ENCODE measurements around the gene FGR. TPM values are rescaled to one million over a fixed set of nuclear protein-coding genes. Genes with fewer than 3 reads are reported as not detected.

FGR gene
- total and polyA plus RNA-seq, 7 experiments from 2014 or later: 0.15 to 246 (median 1.5) TPM

GRCh38 chr1:27668121-27668807, 33.3 kb upstream of the FGR start:
- H3K36me3 ChIP-seq (ENCODE audit: control insufficient read depth in 2 of 3, insufficient read depth in 3 of 3, low read length in 3 of 3): peaks cover 0 to 16% (median 0%) of the 10 kb centered on the region in 3 experiments
- H3K4me3 ChIP-seq (ENCODE audit: low read length): no peak overlapping the region
- peaks cover 18 to 51% (median 43%) of the 10 kb centered on the region in 7 donors for H3K4me1 Mint-ChIP-seq
- no peaks in the 10 kb centered on the region for H3K9me3 Mint-ChIP-seq
- no peaks in the 10 kb centered on the region for H3K9me3 ChIP-seq (ENCODE audit: control insufficient read depth in 2 of 3, low read length in 3 of 3)
- peaks cover 21 to 24% of the 10 kb centered on the region in 2 donors for H3K4me1 ChIP-seq (ENCODE audit: control insufficient read depth in 2 of 2, insufficient read depth in 2 of 2, low read length in 2 of 2)
- ChIA-PET POLR2A (interaction anchor here (15.1 kb wide), 1 partner anchor 56 kb away, joined by 338 read pairs; the partner anchor contains the start of gene AHDC1), CTCF (interaction anchor here (0.6 to 13.0 kb wide), 2 partner anchors 56 to 1261 kb away, joined by 4 to 378 read pairs; partner anchors contain the start of gene AHDC1)
- DNase-seq: no peak
- intact Hi-C loops (cut with micrococcal nuclease): loop anchor here in 1 of 2 donors (10.0 kb wide), 1 partner anchor 433 kb away; the partner anchor contains the start of gene WDTC1
- H3K27me3 ChIP-seq (ENCODE audit: control insufficient read depth in 2 of 2, insufficient read depth in 2 of 2, low read length in 2 of 2): no peaks in the 10 kb centered on the region
- no peaks in the 10 kb centered on the region for H3K27me3 Mint-ChIP-seq
- peak overlapping the region in 1 of 10 donors; percentile 92 for H3K4me3 Mint-ChIP-seq
- no peak overlapping the region for H3K27ac Mint-ChIP-seq
- H3K36me3 Mint-ChIP-seq: peaks cover 4 to 17% (median 13%) of the 10 kb centered on the region in 5 donors
- no peak overlapping the region for H3K27ac ChIP-seq (ENCODE audit: low read depth, low read length)
- ATAC-seq: no peak

- no peaks in the 10 kb centered on the region for H3K27me3 Mint-ChIP-seq
- H3K4me3 Mint-ChIP-seq: no peak overlapping the region
- H3K27ac ChIP-seq (ENCODE audit: low read depth, low read length): no peak overlapping the region
- peaks cover 0 to 16% (median 0%) of the 10 kb centered on the region in 3 experiments for H3K36me3 ChIP-seq (ENCODE audit: control insufficient read depth in 2 of 3, insufficient read depth in 3 of 3, low read length in 3 of 3)
- DNase-seq (no peak), ATAC-seq (no peak)
- ChIA-PET POLR2A (interaction anchor here (15.1 kb wide), 1 partner anchor 54 kb away, joined by 338 read pairs; the partner anchor contains the start of gene AHDC1), CTCF (interaction anchor here (0.7 to 13.0 kb wide), 3 partner anchors 25 to 366 kb away, joined by 3 to 378 read pairs (median 4); partner anchors contain the start of gene AHDC1)
- H3K4me1 Mint-ChIP-seq: peaks cover 23 to 55% (median 46%) of the 10 kb centered on the region in 7 donors
- H3K4me1 ChIP-seq (ENCODE audit: control insufficient read depth in 2 of 2, insufficient read depth in 2 of 2, low read length in 2 of 2): peaks cover 33 to 35% of the 10 kb centered on the region in 2 donors
- peak overlapping the region in 2 of 9 donors; percentile 20 to 36 for H3K27ac Mint-ChIP-seq
- H3K36me3 Mint-ChIP-seq: peaks cover 4 to 17% (median 13%) of the 10 kb centered on the region in 5 donors
- no peak overlapping the region for H3K4me3 ChIP-seq (ENCODE audit: low read length)
- no peaks in the 10 kb centered on the region for H3K9me3 Mint-ChIP-seq
- H3K27me3 ChIP-seq (ENCODE audit: control insufficient read depth in 2 of 2, insufficient read depth in 2 of 2, low read length in 2 of 2): no peaks in the 10 kb centered on the region
- intact Hi-C loops (cut with micrococcal nuclease): loop anchor here in 1 of 2 donors (10.0 kb wide), 1 partner anchor 432 kb away; the partner anchor contains the start of gene WDTC1
- no peaks in the 10 kb centered on the region for H3K9me3 ChIP-seq (ENCODE audit: control insufficient read depth in 2 of 3, low read length in 3 of 3)
Measured at GRCh38 chr1:27666791-27667254, 31.8 kb upstream of the FGR start.

GRCh38 chr1:27666294-27666693, 31.3 kb upstream of the FGR start:
- peaks cover 4 to 21% (median 13%) of the 10 kb centered on the region in 5 donors for H3K36me3 Mint-ChIP-seq

DNA sequence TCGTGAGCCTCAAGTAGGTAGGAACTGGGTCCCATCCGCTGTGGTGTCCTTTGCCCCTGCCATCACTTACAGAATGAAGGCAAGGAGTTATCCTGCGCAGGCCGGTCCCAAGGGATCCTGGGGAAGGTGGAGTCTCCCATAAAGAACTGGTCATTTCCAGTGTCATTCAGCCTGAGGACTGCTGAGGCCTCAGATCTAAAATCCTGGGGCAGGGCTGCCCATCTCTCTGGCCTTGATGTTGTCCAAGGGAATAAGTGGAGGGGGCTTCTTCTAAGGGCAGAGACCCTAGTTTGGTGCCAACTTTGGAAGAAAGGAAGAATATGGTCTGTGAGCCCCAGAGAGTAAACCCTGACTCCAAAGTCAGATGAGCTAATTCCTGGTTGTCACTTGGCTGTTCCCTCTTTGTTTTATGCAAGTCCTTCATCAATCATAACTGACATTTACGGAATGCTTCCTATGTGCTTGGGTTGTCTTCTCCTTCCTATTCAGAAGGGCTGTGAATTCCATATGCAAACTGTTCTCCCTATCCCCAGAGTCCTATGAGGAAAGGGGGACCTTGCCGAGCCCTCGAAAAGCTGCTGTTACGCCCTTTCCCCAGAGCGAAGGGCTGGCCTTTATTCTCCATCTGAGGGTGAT, 30.1 kb upstream of the FGR start:
- H3K9me3 ChIP-seq (ENCODE audit: control insufficient read depth in 2 of 3, low read length in 3 of 3): no peaks in the 10 kb centered on the region
- H3K27ac ChIP-seq (ENCODE audit: low read depth, low read length): no peak overlapping the region
- no peaks in the 10 kb centered on the region for H3K27me3 Mint-ChIP-seq
- peaks cover 27 to 60% (median 47%) of the 10 kb centered on the region in 7 donors for H3K4me1 Mint-ChIP-seq
- H3K36me3 ChIP-seq (ENCODE audit: control insufficient read depth in 2 of 3, insufficient read depth in 3 of 3, low read length in 3 of 3): peaks cover 0 to 16% (median 0%) of the 10 kb centered on the region in 3 experiments
- no peaks in the 10 kb centered on the region for H3K27me3 ChIP-seq (ENCODE audit: control insufficient read depth in 2 of 2, insufficient read depth in 2 of 2, low read length in 2 of 2)
- DNase-seq (no peak), ATAC-seq (no peak)
- POLR2A ChIA-PET: interaction anchor here (0.6 to 15.1 kb wide), 4 partner anchors 18 to 52 kb away, joined by 3 to 338 read pairs (median 3); partner anchors contain the start of gene AHDC1
- no peak overlapping the region for H3K4me3 Mint-ChIP-seq
- CTCF ChIA-PET: interaction anchor here (0.7 to 13.0 kb wide), 3 partner anchors 18 to 53 kb away, joined by 3 to 378 read pairs (median 109); partner anchors contain the start of gene AHDC1
- H3K27ac Mint-ChIP-seq: peak overlapping the region in 5 of 9 donors; percentile 12 to 56 (median 19)
- no peaks in the 10 kb centered on the region for H3K9me3 Mint-ChIP-seq
- peaks cover 38 to 41% of the 10 kb centered on the region in 2 donors for H3K4me1 ChIP-seq (ENCODE audit: control insufficient read depth in 2 of 2, insufficient read depth in 2 of 2, low read length in 2 of 2)
- intact Hi-C loops (cut with micrococcal nuclease): loop anchor here in 1 of 2 donors (10.0 kb wide), 1 partner anchor 430 kb away; the partner anchor contains the start of gene WDTC1
- no peak overlapping the region for H3K4me3 ChIP-seq (ENCODE audit: low read length)
- H3K36me3 Mint-ChIP-seq: peaks cover 4 to 25% (median 13%) of the 10 kb centered on the region in 5 donors

More at GRCh38 chr1:27666294-27666693, 31.3 kb upstream of the FGR start:
- Histone ChIP-seq H3K36me3 (ENCODE audit: control insufficient read depth in 2 of 3, insufficient read depth in 3 of 3, low read length in 3 of 3) (peaks cover 0 to 16% (median 0%) of the 10 kb centered on the region in 3 experiments), H3K4me3 (ENCODE audit: low read length) (no peak overlapping the region), H3K4me1 (ENCODE audit: control insufficient read depth in 2 of 2, insufficient read depth in 2 of 2, low read length in 2 of 2) (peaks cover 33 to 41% of the 10 kb centered on the region in 2 donors), H3K27me3 (ENCODE audit: control insufficient read depth in 2 of 2, insufficient read depth in 2 of 2, low read length in 2 of 2) (no peaks in the 10 kb centered on the region), H3K9me3 (ENCODE audit: control insufficient read depth in 2 of 3, low read length in 3 of 3) (no peaks in the 10 kb centered on the region), H3K27ac (ENCODE audit: low read depth, low read length) (no peak overlapping the region)
- no peaks in the 10 kb centered on the region for H3K27me3 Mint-ChIP-seq
- POLR2A ChIA-PET: interaction anchor here (0.6 to 15.1 kb wide), 2 partner anchors 54 to 329 kb away, joined by 4 to 338 read pairs; partner anchors contain the start of gene AHDC1
- H3K9me3 Mint-ChIP-seq: no peaks in the 10 kb centered on the region
- intact Hi-C loops (cut with micrococcal nuclease): loop anchor here in 1 of 2 donors (10.0 kb wide), 1 partner anchor 431 kb away; the partner anchor contains the start of gene WDTC1
- peak overlapping the region in 1 of 9 donors; percentile 20 for H3K27ac Mint-ChIP-seq
- peaks cover 23 to 58% (median 46%) of the 10 kb centered on the region in 7 donors for H3K4me1 Mint-ChIP-seq
- H3K4me3 Mint-ChIP-seq: no peak overlapping the region
- DNase-seq: no peak
- CTCF ChIA-PET: interaction anchor here (13.0 kb wide), 1 partner anchor 54 kb away, joined by 378 read pairs; the partner anchor contains the start of gene AHDC1
- no peak for ATAC-seq

- POLR2A ChIA-PET: interaction anchor here (0.8 to 15.1 kb wide), 3 partner anchors 10 to 52 kb away, joined by 3 to 338 read pairs (median 4); partner anchors contain the start of gene AHDC1
Measured at GRCh38 chr1:27664291-27664690, 29.3 kb upstream of the FGR start.

More at GRCh38 chr1:27664291-27664690, 29.3 kb upstream of the FGR start:
- peaks cover 0 to 16% (median 0%) of the 10 kb centered on the region in 3 experiments for H3K36me3 ChIP-seq (ENCODE audit: control insufficient read depth in 2 of 3, insufficient read depth in 3 of 3, low read length in 3 of 3)
- no peaks in the 10 kb centered on the region for H3K27me3 ChIP-seq (ENCODE audit: control insufficient read depth in 2 of 2, insufficient read depth in 2 of 2, low read length in 2 of 2)
- peaks cover 35 to 37% of the 10 kb centered on the region in 2 donors for H3K4me1 ChIP-seq (ENCODE audit: control insufficient read depth in 2 of 2, insufficient read depth in 2 of 2, low read length in 2 of 2)
- no peak for DNase-seq
- H3K4me1 Mint-ChIP-seq: peaks cover 30 to 58% (median 43%) of the 10 kb centered on the region in 7 donors
- H3K27ac ChIP-seq (ENCODE audit: low read depth, low read length): no peak overlapping the region
- H3K27ac Mint-ChIP-seq: peak overlapping the region in 1 of 9 donors; percentile 18
- ATAC-seq: no peak
- peaks cover 4 to 25% (median 13%) of the 10 kb centered on the region in 5 donors for H3K36me3 Mint-ChIP-seq
- intact Hi-C loops (cut with micrococcal nuclease): loop anchor here in 1 of 2 donors (5.0 to 10.0 kb wide), 4 partner anchors 247 to 429 kb away; partner anchors contain the start of genes TMEM222 and WDTC1
- no peaks in the 10 kb centered on the region for H3K9me3 ChIP-seq (ENCODE audit: control insufficient read depth in 2 of 3, low read length in 3 of 3)
- CTCF ChIA-PET: interaction anchor here (0.7 to 13.0 kb wide), 4 partner anchors 17 to 236 kb away, joined by 3 to 378 read pairs (median 56); partner anchors contain the start of gene AHDC1
- no peak overlapping the region for H3K4me3 ChIP-seq (ENCODE audit: low read length)
- H3K9me3 Mint-ChIP-seq: no peaks in the 10 kb centered on the region
- no peaks in the 10 kb centered on the region for H3K27me3 Mint-ChIP-seq
- H3K4me3 Mint-ChIP-seq: no peak overlapping the region

Data from naive thymus-derived CD4-positive, alpha-beta T cell (primary cell).